T-helper 1 cell treated with Interleukin-12 subunit alpha and Interleukin-12 subunit beta and Interleukin-4 antibody, amounts not matched to agents 30 μg/mL and 1 μg/mL, for 36 hours (primary cell): ENCODE data around the gene POR.
"Not testable (repeated sequence)": the region's sequence is repeated elsewhere in the genome, so short reads cannot be mapped to it uniquely, and the experiment has no call there.

Experiments
- H3K27ac Mint-ChIP-seq: one replicate; pipeline ENCODE4 v1.8.0; 2021; ENCODE audit warnings: mild to moderate bottlenecking, mixed read lengths
- H3K27me3 Mint-ChIP-seq: one replicate; pipeline ENCODE4 v1.8.0; 2021; ENCODE audit warnings: low read depth, mixed read lengths
- H3K36me3 Mint-ChIP-seq: one replicate; pipeline ENCODE4 v1.8.0; 2021; ENCODE audit warnings: low read depth, mixed read lengths
- H3K4me1 Mint-ChIP-seq: one replicate; pipeline ENCODE4 v1.8.0; 2021; ENCODE audit warnings: low read depth, mixed read lengths
- H3K4me3 Mint-ChIP-seq: one replicate; pipeline ENCODE4 v1.8.0; 2021; ENCODE audit warnings: mild to moderate bottlenecking, moderate library complexity, mixed read lengths
- H3K9me3 Mint-ChIP-seq: one replicate; pipeline ENCODE4 v1.8.0; 2021; ENCODE audit warnings: mixed read lengths

The POR gene

DNA sequence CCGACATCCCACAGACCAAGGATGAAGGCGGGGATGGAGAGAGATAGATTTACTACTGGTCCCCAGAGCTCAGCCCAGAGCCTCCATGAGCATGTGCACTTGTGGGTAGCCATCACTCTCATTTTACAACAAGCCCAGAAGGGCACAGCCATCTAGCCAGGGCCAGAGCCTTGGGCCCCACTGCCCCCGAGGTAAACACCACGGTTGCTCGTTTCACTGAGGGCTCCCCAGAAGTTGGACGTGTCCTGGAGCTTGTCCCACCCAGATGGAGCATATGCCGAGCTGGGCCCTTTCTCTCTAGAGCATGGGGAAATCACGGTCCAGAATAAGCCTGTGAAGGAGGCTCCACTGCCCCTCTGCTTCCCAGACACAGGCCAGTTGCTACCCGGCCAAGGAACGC is 88.4 kb downstream of the POR start:
- H3K9me3 Mint-ChIP-seq: no peaks in the 10 kb centered on the region
- no peaks in the 10 kb centered on the region for H3K27me3 Mint-ChIP-seq
- H3K4me1 Mint-ChIP-seq: peaks cover 8% of the 10 kb centered on the region
- no peak overlapping the region for H3K27ac Mint-ChIP-seq
- H3K4me3 Mint-ChIP-seq: no peak overlapping the region
- peaks cover 30% of the 10 kb centered on the region for H3K36me3 Mint-ChIP-seq

DNA sequence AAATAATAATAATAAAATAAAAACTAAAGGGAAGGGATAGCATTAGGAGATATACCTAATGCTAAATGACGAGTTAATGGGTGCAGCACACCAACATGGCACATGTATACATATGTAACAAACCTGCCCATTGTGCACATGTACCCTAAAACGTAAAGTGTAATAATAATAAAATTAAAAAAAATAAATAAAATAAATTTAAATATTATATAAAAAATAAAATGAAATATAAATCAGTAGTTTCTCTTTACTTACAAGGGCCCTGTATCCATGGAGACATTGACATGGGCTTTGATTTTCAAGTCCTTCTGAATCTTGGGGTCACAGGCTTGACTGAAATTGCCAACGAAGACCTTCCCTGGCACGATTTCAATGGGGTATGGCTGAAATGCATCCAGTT is 90.0 kb downstream of the POR start:
- peaks cover 23% of the 10 kb centered on the region for H3K4me1 Mint-ChIP-seq
- H3K27me3 Mint-ChIP-seq, H3K4me3 Mint-ChIP-seq, H3K27ac Mint-ChIP-seq, H3K9me3 Mint-ChIP-seq: not testable (repeated sequence)
- peaks cover 24% of the 10 kb centered on the region for H3K36me3 Mint-ChIP-seq

GRCh38 chr7:76008156-76008687 is 93.3 kb downstream of the POR start:
- Mint-ChIP-seq H3K4me3 (peak overlapping the region; percentile 30), H3K27me3 (peaks cover 8% of the 10 kb centered on the region), H3K4me1 (peaks cover 37% of the 10 kb centered on the region), H3K9me3 (no peaks in the 10 kb centered on the region), H3K36me3 (peaks cover 27% of the 10 kb centered on the region), H3K27ac (peak overlapping the region; percentile 91)

- H3K9me3 Mint-ChIP-seq: no peaks in the 10 kb centered on the region
- H3K36me3 Mint-ChIP-seq: peaks cover 25% of the 10 kb centered on the region
- peaks cover 37% of the 10 kb centered on the region for H3K4me1 Mint-ChIP-seq
- H3K27me3 Mint-ChIP-seq: peaks cover 8% of the 10 kb centered on the region
- H3K4me3 Mint-ChIP-seq: peak overlapping the region; percentile 71
- H3K27ac Mint-ChIP-seq: peak overlapping the region; percentile 62
Measured at GRCh38 chr7:76009672-76010600, 95.0 kb downstream of the POR start.

GRCh38 chr7:76011442-76011861 is 96.5 kb downstream of the POR start:
- Mint-ChIP-seq H3K27ac (no peak overlapping the region), H3K27me3 (peaks cover 8% of the 10 kb centered on the region), H3K36me3 (peaks cover 27% of the 10 kb centered on the region), H3K9me3 (no peaks in the 10 kb centered on the region), H3K4me3 (no peak overlapping the region), H3K4me1 (peaks cover 34% of the 10 kb centered on the region)

GRCh38 chr7:76016191-76016947 is 101.4 kb downstream of the POR start:
- no peak overlapping the region for H3K4me3 Mint-ChIP-seq
- no peaks in the 10 kb centered on the region for H3K9me3 Mint-ChIP-seq
- H3K4me1 Mint-ChIP-seq: peaks cover 18% of the 10 kb centered on the region
- H3K36me3 Mint-ChIP-seq: peaks cover 30% of the 10 kb centered on the region
- peaks cover 5% of the 10 kb centered on the region for H3K27me3 Mint-ChIP-seq
- H3K27ac Mint-ChIP-seq: no peak overlapping the region

DNA sequence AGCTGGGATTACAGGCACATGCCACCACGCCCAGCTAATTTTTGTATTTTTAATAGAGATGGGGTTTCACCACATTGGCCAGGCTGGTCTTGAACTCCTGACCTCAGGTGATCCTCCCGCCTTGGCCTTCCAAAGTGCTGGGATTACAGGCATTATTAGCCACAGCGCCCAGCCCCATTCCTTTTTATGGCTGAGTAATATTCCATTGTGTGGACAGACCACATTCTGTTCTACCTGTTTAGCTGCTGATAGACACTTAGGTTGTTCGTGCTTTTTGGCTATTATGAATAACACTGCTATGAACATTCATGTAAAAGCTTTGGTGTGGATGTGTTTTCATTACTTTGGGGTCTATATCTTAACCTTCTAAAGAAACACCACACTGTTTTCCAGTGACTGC is 103.6 kb downstream of the POR start:
- H3K4me1 Mint-ChIP-seq: peaks cover 21% of the 10 kb centered on the region
- H3K36me3 Mint-ChIP-seq: peaks cover 28% of the 10 kb centered on the region
- H3K4me3 Mint-ChIP-seq, H3K9me3 Mint-ChIP-seq, H3K27ac Mint-ChIP-seq, H3K27me3 Mint-ChIP-seq: not testable (repeated sequence)

GRCh38 chr7:76020031-76020714 is 105.2 kb downstream of the POR start:
- Mint-ChIP-seq H3K27me3 (no peaks in the 10 kb centered on the region), H3K27ac (no peak overlapping the region), H3K9me3 (no peaks in the 10 kb centered on the region), H3K4me3 (peak overlapping the region; percentile 28), H3K4me1 (peaks cover 21% of the 10 kb centered on the region), H3K36me3 (peaks cover 30% of the 10 kb centered on the region)

GRCh38 chr7:76022026-76022780 is 107.2 kb downstream of the POR start:
- Mint-ChIP-seq H3K4me1 (peaks cover 21% of the 10 kb centered on the region), H3K9me3 (no peaks in the 10 kb centered on the region), H3K27ac (no peak overlapping the region), H3K36me3 (peaks cover 24% of the 10 kb centered on the region), H3K27me3 (no peaks in the 10 kb centered on the region), H3K4me3 (no peak overlapping the region)

- peak overlapping the region; percentile 51 for H3K4me3 Mint-ChIP-seq
- H3K9me3 Mint-ChIP-seq: no peaks in the 10 kb centered on the region
- no peaks in the 10 kb centered on the region for H3K27me3 Mint-ChIP-seq
- H3K36me3 Mint-ChIP-seq: peaks cover 21% of the 10 kb centered on the region
- peaks cover 21% of the 10 kb centered on the region for H3K4me1 Mint-ChIP-seq
- peak overlapping the region; percentile 52 for H3K27ac Mint-ChIP-seq
Measured at GRCh38 chr7:76023002-76023401, 108.0 kb downstream of the POR start.

DNA sequence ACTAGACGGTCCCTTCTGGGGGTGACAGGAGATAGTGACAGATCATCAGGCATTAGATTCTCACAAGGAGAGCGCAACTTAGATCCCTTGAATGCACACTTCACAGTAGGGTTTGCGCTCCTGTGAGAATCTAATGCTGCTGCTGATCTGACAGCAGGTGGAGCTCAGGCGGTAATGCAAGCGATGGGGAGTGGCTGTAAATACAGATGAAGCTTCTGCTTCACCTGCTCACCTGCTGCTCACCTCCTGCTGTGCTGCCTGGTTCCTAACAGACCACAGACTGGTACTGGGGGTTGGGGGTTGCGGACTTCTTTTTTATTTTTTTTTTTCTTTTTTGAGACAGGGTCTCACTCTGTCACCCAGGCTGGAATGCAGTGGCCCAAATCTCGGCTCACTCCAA is 114.7 kb downstream of the POR start:
- H3K9me3 Mint-ChIP-seq, H3K4me3 Mint-ChIP-seq, H3K27ac Mint-ChIP-seq, H3K27me3 Mint-ChIP-seq: not testable (repeated sequence)
- peaks cover 16% of the 10 kb centered on the region for H3K4me1 Mint-ChIP-seq
- H3K36me3 Mint-ChIP-seq: peaks cover 14% of the 10 kb centered on the region

DNA sequence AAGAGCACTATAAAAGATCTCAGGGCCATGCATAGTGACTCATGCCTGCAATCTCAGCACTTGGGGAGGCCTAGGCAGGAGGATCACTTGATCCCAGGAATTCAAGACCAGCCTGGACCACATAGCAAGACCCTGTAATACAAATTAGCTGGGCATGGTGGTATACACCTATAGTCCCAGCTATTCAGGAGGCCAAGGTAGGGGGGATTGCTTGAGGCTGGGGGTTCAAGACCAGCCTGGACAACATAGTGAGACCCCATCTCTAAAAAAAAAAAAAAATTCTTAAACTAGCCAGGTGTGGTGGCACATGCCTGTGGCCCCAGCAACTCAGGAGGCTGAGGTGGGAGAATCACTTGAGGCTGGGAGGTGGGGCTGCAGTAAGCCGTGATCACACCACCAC is 117.0 kb downstream of the POR start:
- Mint-ChIP-seq H3K36me3 (peaks cover 12% of the 10 kb centered on the region), H3K27ac (no peak overlapping the region), H3K9me3 (no peaks in the 10 kb centered on the region), H3K4me3 (no peak overlapping the region), H3K27me3 (no peaks in the 10 kb centered on the region), H3K4me1 (peaks cover 20% of the 10 kb centered on the region)
